HepG2 (cell line): ENCODE results near the gene SNAI3. TPM values are rescaled to one million over a fixed set of nuclear protein-coding genes. Genes with fewer than 3 reads are reported as not detected.

Experiments used
- ATAC-seq: fragments of 200-7000 bp; cut with Tn5 transposase; 3 replicates; pipeline ENCODE4 v1.9.1; 2020; ENCODE audit warnings: mild to moderate bottlenecking, moderate library complexity
- BruUV-seq: library from RNA; stranded (reverse); fragments of 400-500 nt; replicated peaks from 2 replicates; lab custom pipeline; 2021; lab: Mats Ljungman, UMichigan
- CTCF ChIA-PET: fragments of 300-600 bp; formaldehyde crosslinking; extraction: SDS; loops from one replicate; lab custom pipeline; 2021; ENCODE audit warnings: low total read pairs, inconsistent platforms, low intra/inter-chr PET ratio; lab: Yijun Ruan, JAX
- POLR2A ChIA-PET: fragments of 350-600 bp; sonication (Branson Sonifier 250); formaldehyde crosslinking; loops from one replicate; lab custom pipeline; 2020; ENCODE audit warnings: antibody characterized with exemption, inconsistent platforms; lab: Yijun Ruan, JAX
- DNase-seq: peaks from one replicate; pipeline ENCODE4 v3.0.0-alpha.2; 2015; ENCODE audit warnings: low spot score
- FAIRE-seq: peaks from 3 replicates; lab custom pipeline; 2011; peaks lifted over from hg19 to GRCh38; lab: Jason Lieb, UNC
- H2AFZ ChIP-seq: one replicate; pipeline ENCODE4 v1.6.1; 2011; ENCODE audit warnings: low read length, inconsistent platforms
- H3K27ac ChIP-seq: fragments of 300-600 bp; 3 replicates; pipeline ENCODE4 v1.8.0; 2011; ENCODE audit warnings: mixed run types, mild to moderate bottlenecking, mixed read lengths, low read length, inconsistent platforms; ENCODE audit not compliant: insufficient read depth; ENCODE audit errors: extremely low read length
- H3K27me3 ChIP-seq, 2 experiments: fragments of 200-600 bp in 1 of 2; 2 replicates in 1 of 2; 3 replicates in 1 of 2; pipeline versions ENCODE4 v1.6.0 to v1.8.0; 2011; ENCODE audit warnings: low read length in 2 of 2, mild to moderate bottlenecking in 2 of 2, moderate library complexity in 2 of 2, inconsistent platforms in 1 of 2; ENCODE audit not compliant: insufficient read depth in 2 of 2, control insufficient read depth in 1 of 2
- H3K36me3 ChIP-seq, 2 experiments: fragments of 200-600 bp in 1 of 2; replicated peaks in 1 of 2; 2 replicates in 1 of 2; 3 replicates in 1 of 2; pipeline versions ENCODE4 v1.5.1 to v1.8.0; 2011; ENCODE audit warnings: low read length in 2 of 2, inconsistent platforms in 1 of 2; ENCODE audit not compliant: insufficient read depth in 2 of 2, control insufficient read depth in 1 of 2
- H3K4me1 ChIP-seq: 2 replicates; pipeline ENCODE4 v1.5.1; 2012; ENCODE audit warnings: low read length, inconsistent platforms; ENCODE audit not compliant: insufficient read depth
- H3K4me2 ChIP-seq: 2 replicates; pipeline ENCODE4 v1.6.0; 2011; ENCODE audit warnings: low read depth, low read length, inconsistent platforms
- H3K4me3 ChIP-seq, 3 experiments: fragments of 200-600 bp in 1 of 3; sonication (generic), shearing (Covaris generic) in 1 of 3; replicated peaks in 1 of 3; 2 replicates each; pipeline ENCODE4 v1.5.1; 2011 to 2016; ENCODE audit warnings: low read length in 3 of 3, inconsistent platforms in 2 of 3, low read depth in 2 of 3, mild to moderate bottlenecking in 2 of 3, control low read depth in 1 of 3, mixed read lengths in 1 of 3; ENCODE audit not compliant: insufficient read depth in 1 of 3
- H3K79me2 ChIP-seq: one replicate; pipeline ENCODE4 v1.6.1; 2011; ENCODE audit warnings: low read length, inconsistent platforms; ENCODE audit not compliant: insufficient read depth
- H3K9ac ChIP-seq: 2 replicates; pipeline ENCODE4 v1.6.0; 2011; ENCODE audit warnings: mild to moderate bottlenecking, low read depth, low read length, inconsistent platforms; ENCODE audit not compliant: insufficient read depth
- H3K9me3 ChIP-seq: 2 replicates; pipeline ENCODE4 v1.5.1; 2012; ENCODE audit warnings: mild to moderate bottlenecking, low read length
- H4K20me1 ChIP-seq: 2 replicates; pipeline ENCODE4 v1.6.0; 2011; ENCODE audit warnings: inconsistent platforms, mild to moderate bottlenecking, low read length, moderate library complexity; ENCODE audit not compliant: insufficient read depth
- GLI4 ChIP-seq: sonication (generic); formaldehyde crosslinking; IDR thresholded peaks from 2 replicates; pipeline ENCODE4 v1.5.1; 2020; ENCODE audit warnings: missing genetic modification reagents, mild to moderate bottlenecking, moderate library complexity, borderline replicate concordance
- KDM6A ChIP-seq: IDR thresholded peaks from 2 replicates; pipeline ENCODE4 v1.6.1; 2016; ENCODE audit warnings: low read depth
- NR2C2 ChIP-seq: sonication (generic); formaldehyde crosslinking; IDR thresholded peaks from 2 replicates; pipeline ENCODE4 v1.4.0; 2020; ENCODE audit warnings: missing genetic modification reagents, mild to moderate bottlenecking, moderate library complexity, borderline replicate concordance
- PCBP1 ChIP-seq: fragments of 200-400 bp; formaldehyde crosslinking; IDR thresholded peaks from 2 replicates; pipeline ENCODE4 v1.6.1; 2017; ENCODE audit warnings: mild to moderate bottlenecking, low read depth, low read length, borderline replicate concordance
- RBFOX2 ChIP-seq: fragments of 200-400 bp; formaldehyde crosslinking; IDR thresholded peaks from 2 replicates; pipeline ENCODE4 v1.6.1; 2017; ENCODE audit warnings: low read depth, mild to moderate bottlenecking, low read length
- SATB2 ChIP-seq: sonication (generic); formaldehyde crosslinking; IDR thresholded peaks from 2 replicates; pipeline ENCODE4 v1.5.0; 2020; ENCODE audit warnings: missing genetic modification reagents
- SETDB1 ChIP-seq: sonication (generic); formaldehyde crosslinking; IDR thresholded peaks from 2 replicates; pipeline ENCODE4 v1.5.1; 2020; ENCODE audit warnings: missing genetic modification reagents, mild to moderate bottlenecking, borderline replicate concordance
- ZBTB38 ChIP-seq: sonication (generic); formaldehyde crosslinking; IDR thresholded peaks from 2 replicates; pipeline ENCODE4 v1.5.1; 2020; ENCODE audit warnings: mild to moderate bottlenecking, missing genetic modification reagents
- ZIK1 ChIP-seq: sonication (generic); formaldehyde crosslinking; IDR thresholded peaks from 2 replicates; pipeline ENCODE4 v1.5.0; 2020; ENCODE audit warnings: mild to moderate bottlenecking, low read depth, missing genetic modification reagents, borderline replicate concordance
- ZNF225 ChIP-seq: sonication (generic); formaldehyde crosslinking; IDR thresholded peaks from 2 replicates; pipeline ENCODE4 v1.4.0; 2020; ENCODE audit warnings: mild to moderate bottlenecking, missing genetic modification reagents
- ZNF263 ChIP-seq: sonication (generic); formaldehyde crosslinking; IDR thresholded peaks from 2 replicates; pipeline ENCODE4 v1.4.0; 2020; ENCODE audit warnings: missing genetic modification reagents
- ZNF296 ChIP-seq: sonication (generic); formaldehyde crosslinking; conservative IDR thresholded peaks from 2 replicates; pipeline ENCODE4 v1.5.0; 2020; ENCODE audit warnings: mild to moderate bottlenecking, missing genetic modification reagents
- ZNF326 ChIP-seq: sonication (generic); formaldehyde crosslinking; IDR thresholded peaks from 2 replicates; pipeline ENCODE4 v1.4.0; 2020; ENCODE audit warnings: missing genetic modification reagents, borderline replicate concordance
- ZNF333 ChIP-seq: sonication (generic); formaldehyde crosslinking; IDR thresholded peaks from 2 replicates; pipeline ENCODE4 v1.4.0; 2020; ENCODE audit warnings: mild to moderate bottlenecking, missing genetic modification reagents, borderline replicate concordance
- ZNF460 ChIP-seq: sonication (generic); formaldehyde crosslinking; IDR thresholded peaks from 2 replicates; pipeline ENCODE4 v1.5.1; 2020; ENCODE audit warnings: missing genetic modification reagents, mild to moderate bottlenecking, borderline replicate concordance
- ZNF557 ChIP-seq: sonication (generic); formaldehyde crosslinking; IDR thresholded peaks from 2 replicates; pipeline ENCODE4 v1.4.0; 2020; ENCODE audit warnings: missing genetic modification reagents
- ZNF558 ChIP-seq: sonication (generic); formaldehyde crosslinking; IDR thresholded peaks from 2 replicates; pipeline ENCODE4 v1.9.0; 2022; ENCODE audit warnings: mild to moderate bottlenecking, missing genetic modification reagents, borderline replicate concordance
- ZNF572 ChIP-seq: sonication (generic); formaldehyde crosslinking; IDR thresholded peaks from 2 replicates; pipeline ENCODE4 v1.5.1; 2020; ENCODE audit warnings: mild to moderate bottlenecking, missing genetic modification reagents
- ZNF720 ChIP-seq: sonication (generic); formaldehyde crosslinking; IDR thresholded peaks from 2 replicates; pipeline ENCODE4 v1.4.0; 2020; ENCODE audit warnings: missing genetic modification reagents
- ZNF775 ChIP-seq: sonication (generic); formaldehyde crosslinking; IDR thresholded peaks from 2 replicates; pipeline ENCODE4 v1.4.0; 2020; ENCODE audit warnings: missing genetic modification reagents, mild to moderate bottlenecking, moderate library complexity, borderline replicate concordance
- ZNF879 ChIP-seq: sonication (generic); formaldehyde crosslinking; IDR thresholded peaks from 2 replicates; pipeline ENCODE4 v1.8.1; 2023; ENCODE audit warnings: missing genetic modification reagents
- ZXDC ChIP-seq: sonication (generic); formaldehyde crosslinking; IDR thresholded peaks from 2 replicates; pipeline ENCODE4 v1.5.0; 2020; ENCODE audit warnings: mild to moderate bottlenecking, missing genetic modification reagents
- WGBS: methylation state at CpG from one replicate; pipeline ENCODE4 v1.1.6; 2017; ENCODE audit warnings: low lambda C conversion rate; 5-methylcytosine and 5-hydroxymethylcytosine counted together
- in situ Hi-C: cut with HindIII; loops from 2 replicates; pipeline ENCODE4 v1.10.0; 2017; ENCODE audit warnings: low pct_unique_long_range_greater_than_20kb; ENCODE audit not compliant: extremely low pct_ligation_motif_present
- intact Hi-C: fragments of 100-400 bp; cut with micrococcal nuclease; formaldehyde crosslinking; loops from one replicate; pipeline ENCODE4 v1.10.0; 2022; ENCODE audit not compliant: unreplicated experiment
- polyA plus RNA-seq, 8 experiments: library from polyadenylated mRNA; depleted of rRNA in 3 of 8; stranded (reverse) in 7 of 8; unstranded in 1 of 8; fragments of >200 nt; fragmentation: Illumina TruSeq in 4 of 8; extraction: Trizol in 4 of 8; gene quantifications; 2 replicates each; pipeline versions ENCODE4 v1.2.1 to v1.2.3, GENCODE V29; 2011 to 2016; ENCODE audit warnings: low read depth in 4 of 8, missing spikeins in 1 of 8, mixed read lengths in 1 of 8; ENCODE audit not compliant: insufficient read depth in 1 of 8
- total RNA-seq, 5 experiments: library from RNA; depleted of rRNA; stranded (reverse); fragments of >200 nt; fragmentation: Illumina TruSeq; extraction: Trizol; gene quantifications; 2 replicates each; pipeline ENCODE4 v1.2.3, GENCODE V29; 2016; ENCODE audit warnings: low read depth in 1 of 5

The SNAI3 gene
- total and polyA plus RNA-seq, 2 of the 13 experiments (the other 11 are each of a cell fraction or from before 2014, with no cell fraction given), result 0.09 to 0.18 TPM

GRCh38 chr16:88651989-88652761 is 34.1 kb downstream of the SNAI3 start:
- Histone ChIP-seq H3K4me3 (peak overlapping the region in 2 of 3 experiments; percentile 94 to 100; a peak in 4 of 6 replicates), H3K4me1 (peaks cover 27% of the 10 kb centered on the region), H4K20me1 (peaks cover 8% of the 10 kb centered on the region; the same call in 1 of the 2 replicates), H3K9me3 (no peaks in the 10 kb centered on the region), H3K36me3 (peaks cover 7 to 33% of the 10 kb centered on the region in 2 experiments), H3K27ac (peak overlapping the region; percentile 88), H3K27me3 (no peaks in the 10 kb centered on the region), H2AFZ (no peak overlapping the region), H3K79me2 (peaks cover 23% of the 10 kb centered on the region), H3K4me2 (peak overlapping the region; percentile 97), H3K9ac (peak overlapping the region; percentile 86)
- WGBS, result 90% methylated on average over 15 of the region's 29 CpGs
- POLR2A ChIA-PET, result interaction anchor here (5.2 kb wide), 1 partner anchor 11 kb away, joined by 51 read pairs; the partner anchor contains the start of gene MVD
- intact Hi-C loops (loop anchor here (2.0 to 5.0 kb wide), 2 partner anchors 33 to 55 kb away; no protein-coding TSS in a partner anchor), in situ Hi-C loops (no loop called here)
- CTCF ChIA-PET, result no interaction called here
- TSS peak; percentile 95 for BruUV-seq
- FAIRE-seq (no peak), ATAC-seq (no peak), DNase-seq (no peak)
- TF ChIP-seq ZNF326 (CRISPR knock-in tag) (0 out of 2 replicates have a peak, but pooled peaks have one; percentile 8), ZNF879 (CRISPR knock-in tag) (0 out of 2 replicates have a peak, but pooled peaks have one; percentile 24), ZNF225 (CRISPR knock-in tag) (no peak), ZNF333 (CRISPR knock-in tag) (peak; percentile 20; the same call in 1 of the 2 replicates), ZNF775 (CRISPR knock-in tag) (no peak), SATB2 (CRISPR knock-in tag) (no peak), ZBTB38 (CRISPR knock-in tag) (peak; percentile 23; the same call in 1 of the 2 replicates), ZNF296 (0 out of 2 replicates have a peak, but pooled peaks have one; percentile 19), GLI4 (CRISPR knock-in tag) (0 out of 2 replicates have a peak, but pooled peaks have one; percentile 70), RBFOX2 (0 out of 2 replicates have a peak, but pooled peaks have one; percentile 35), ZNF557 (CRISPR knock-in tag) (no peak), ZNF460 (CRISPR knock-in tag) (0 out of 2 replicates have a peak, but pooled peaks have one; percentile 1), KDM6A (no peak), ZNF263 (CRISPR knock-in tag) (no peak), NR2C2 (CRISPR knock-in tag) (no peak), SETDB1 (CRISPR knock-in tag) (0 out of 2 replicates have a peak, but pooled peaks have one; percentile 27), ZIK1 (0 out of 2 replicates have a peak, but pooled peaks have one; percentile 39), ZNF558 (CRISPR knock-in tag) (0 out of 2 replicates have a peak, but pooled peaks have one; percentile 31), PCBP1 (0 out of 2 replicates have a peak, but pooled peaks have one; percentile 2), ZXDC (peak; percentile 68; the same call in 1 of the 2 replicates), ZNF572 (CRISPR knock-in tag) (peak; percentile 20; the same call in 1 of the 2 replicates), ZNF720 (CRISPR knock-in tag) (no peak)
